GM23338 (cell line): Measurements from ENCODE around the gene ENPP1. TPM values are rescaled to one million over a fixed set of nuclear protein-coding genes. Genes with fewer than 3 reads are reported as not detected.

ENCODE experiments used
- ATAC-seq: fragments of 200-7000 bp; cut with Tn5 transposase; 3 replicates; pipeline ENCODE4 v1.9.1; 2020
- DNase-seq: peaks from one replicate; pipeline ENCODE4 v3.0.0-alpha.2; 2015; ENCODE audit warnings: low spot score
- H2AFZ ChIP-seq: fragments of 200-600 bp; sonication (generic); 2 replicates; pipeline ENCODE4 v1.8.0; 2016; ENCODE audit warnings: antibody characterized with exemption, mild to moderate bottlenecking, moderate library complexity
- H3F3A ChIP-seq: fragments of 200-600 bp; sonication (generic); replicated peaks from 2 replicates; pipeline ENCODE4 v1.8.0; 2017; ENCODE audit warnings: antibody characterized with exemption, mixed run types, low read depth
- H3K27ac ChIP-seq: fragments of 200-600 bp; sonication (generic); 2 replicates; pipeline ENCODE4 v1.6.1; 2016; ENCODE audit warnings: low read depth
- H3K27me3 ChIP-seq: fragments of 200-600 bp; sonication (generic); 2 replicates; pipeline ENCODE4 v1.8.0; 2016; ENCODE audit warnings: mild to moderate bottlenecking, mixed run types, moderate library complexity; ENCODE audit not compliant: insufficient read depth
- H3K36me3 ChIP-seq: fragments of 200-600 bp; sonication (generic); 2 replicates; pipeline ENCODE4 v1.8.0; 2016; ENCODE audit warnings: mild to moderate bottlenecking; ENCODE audit not compliant: insufficient read depth
- H3K4me1 ChIP-seq: fragments of 200-600 bp; sonication (generic); 2 replicates; pipeline ENCODE4 v1.8.0; 2016; ENCODE audit warnings: mild to moderate bottlenecking, moderate library complexity; ENCODE audit not compliant: insufficient read depth
- H3K4me2 ChIP-seq: fragments of 200-600 bp; sonication (generic); 2 replicates; pipeline ENCODE4 v1.7.1; 2017; ENCODE audit warnings: mixed run types
- H3K4me3 ChIP-seq: fragments of 200-600 bp; sonication (generic); 2 replicates; pipeline ENCODE4 v1.6.1; 2016; ENCODE audit warnings: mixed run types
- H3K79me2 ChIP-seq: fragments of 200-600 bp; sonication (generic); replicated peaks from 2 replicates; pipeline ENCODE4 v1.8.0; 2017; ENCODE audit warnings: mild to moderate bottlenecking; ENCODE audit not compliant: insufficient read depth
- H3K9me2 ChIP-seq: fragments of 200-600 bp; sonication (generic); 2 replicates; pipeline ENCODE4 v1.8.0; 2017; ENCODE audit not compliant: insufficient read depth
- H4K20me1 ChIP-seq: fragments of 200-600 bp; sonication (generic); replicated peaks from 2 replicates; pipeline ENCODE4 v1.8.0; 2017; ENCODE audit warnings: mild to moderate bottlenecking; ENCODE audit not compliant: insufficient read depth
- H3K27ac Mint-ChIP-seq: 2 replicates; pipeline ENCODE4 v1.8.0; 2020; ENCODE audit warnings: inconsistent platforms, mild to moderate bottlenecking, moderate library complexity, mixed read lengths
- H3K27me3 Mint-ChIP-seq: 3 replicates; pipeline ENCODE4 v1.8.0; 2022; ENCODE audit warnings: low read depth, mild to moderate bottlenecking, moderate library complexity, mixed read lengths, inconsistent platforms; ENCODE audit not compliant: insufficient read depth, poor library complexity
- H3K36me3 Mint-ChIP-seq: 3 replicates; pipeline ENCODE4 v1.8.0; 2021; ENCODE audit warnings: low read depth, mild to moderate bottlenecking, inconsistent platforms, moderate library complexity, mixed read lengths
- H3K4me1 Mint-ChIP-seq: 3 replicates; pipeline ENCODE4 v1.8.0; 2020; ENCODE audit warnings: mild to moderate bottlenecking, inconsistent platforms, mixed read lengths
- H3K4me3 Mint-ChIP-seq: 3 replicates; pipeline ENCODE4 v1.8.0; 2021; ENCODE audit warnings: moderate library complexity, mild to moderate bottlenecking, inconsistent platforms, mixed read lengths
- H3K9me3 Mint-ChIP-seq: 3 replicates; pipeline ENCODE4 v1.8.0; 2020; ENCODE audit warnings: moderate library complexity, mild to moderate bottlenecking, inconsistent platforms, mixed read lengths
- CREB1 ChIP-seq: fragments of 250-450 bp; sonication (Bioruptor Pico); IDR thresholded peaks from 2 replicates; pipeline ENCODE4 v1.5.0; 2020; ENCODE audit warnings: low read depth, mild to moderate bottlenecking, moderate library complexity
- EZH2 ChIP-seq: fragments of 200-600 bp; sonication (generic); IDR thresholded peaks from one replicate; pipeline ENCODE4 v1.8.0; 2017; ENCODE audit warnings: antibody characterized with exemption, mild to moderate bottlenecking, low read depth; ENCODE audit not compliant: unreplicated experiment
- EZH2phosphoT487 ChIP-seq: fragments of 200-600 bp; sonication (generic); IDR thresholded peaks from one replicate; pipeline ENCODE4 v1.8.1; 2018; ENCODE audit warnings: antibody characterized with exemption; ENCODE audit not compliant: unreplicated experiment
- JUNB ChIP-seq: IDR thresholded peaks from one replicate; pipeline ENCODE4 v1.6.1; 2016; ENCODE audit warnings: antibody characterized with exemption; ENCODE audit not compliant: unreplicated experiment
- NANOG ChIP-seq: IDR thresholded peaks from 2 replicates; pipeline ENCODE4 v1.6.1; 2016; ENCODE audit warnings: antibody characterized with exemption, borderline replicate concordance
- POLR2AphosphoS5 ChIP-seq: IDR thresholded peaks from 2 replicates; pipeline ENCODE4 v1.6.1; 2016; ENCODE audit warnings: antibody characterized with exemption, low read depth
- REST ChIP-seq: IDR thresholded peaks from one replicate; pipeline ENCODE4 v1.6.1; 2018; ENCODE audit warnings: antibody characterized with exemption; ENCODE audit not compliant: unreplicated experiment
- STAT1 ChIP-seq: IDR thresholded peaks from one replicate; pipeline ENCODE4 v1.6.1; 2016; ENCODE audit warnings: antibody characterized with exemption; ENCODE audit not compliant: unreplicated experiment
- ZNF114 ChIP-seq: fragments of 250-450 bp; sonication (Bioruptor Pico); IDR thresholded peaks from 2 replicates; pipeline ENCODE4 v1.5.0; 2020; ENCODE audit warnings: mild to moderate bottlenecking, moderate library complexity
- ZNF331 ChIP-seq: fragments of 250-450 bp; sonication (Bioruptor Pico); IDR thresholded peaks from 2 replicates; pipeline ENCODE4 v1.5.0; 2020; ENCODE audit warnings: low read depth, mild to moderate bottlenecking, moderate library complexity
- polyA plus RNA-seq: library from polyadenylated mRNA; unstranded; fragments of >200 nt; fragmentation: Nextera tagmentation; extraction: Ambion mirVana; gene quantifications from 2 replicates; pipeline ENCODE4 v1.2.1, GENCODE V29; 2016
- total RNA-seq: library from RNA; depleted of rRNA; stranded (reverse); fragments of >200 nt; shearing (Covaris generic); gene quantifications from 2 replicates; pipeline ENCODE4 v1.2.3, GENCODE V29; 2014
- TF ChIP-seq, protein P1 (sequence below), 2 experiments: fragments of 200-600 bp in 1 of 2; sonication (generic) in 1 of 2; conservative IDR thresholded peaks; 2 replicates each; pipeline versions ENCODE4 v1.5.1 to v1.6.1; 2016 to 2017; ENCODE audit warnings: antibody characterized with exemption in 2 of 2, low read depth in 2 of 2, mild to moderate bottlenecking in 2 of 2, moderate library complexity in 1 of 2
- TF ChIP-seq, protein P2 (sequence below): IDR thresholded peaks from 2 replicates; pipeline ENCODE4 v1.6.1; 2016; ENCODE audit warnings: antibody characterized with exemption
- TF ChIP-seq, protein P3 (sequence below): fragments of 250-450 bp; sonication (Bioruptor Pico); IDR thresholded peaks from 2 replicates; pipeline ENCODE4 v1.5.0; 2020; ENCODE audit warnings: mild to moderate bottlenecking, moderate library complexity

The ENPP1 gene
- total and polyA plus RNA-seq, 2 experiments from 2014 or later: 17.3 to 46.9 TPM

GRCh38 chr6:131885237-131885636 is 77.4 kb downstream of the ENPP1 start:
- H3K79me2 ChIP-seq: no peaks in the 10 kb centered on the region
- H3K27me3 ChIP-seq: no peaks in the 10 kb centered on the region
- Mint-ChIP-seq H3K27ac (0 out of 2 replicates have a peak overlapping the region, but pooled peaks have one; percentile 3), H3K36me3 (peaks cover 55% of the 10 kb centered on the region), H3K9me3 (no peaks in the 10 kb centered on the region), H3K27me3 (no peaks in the 10 kb centered on the region), H3K4me3 (no peak overlapping the region), H3K4me1 (no peaks in the 10 kb centered on the region)
- ATAC-seq: no peak
- H3K9me2 ChIP-seq: no peaks in the 10 kb centered on the region
- no peak overlapping the region for H2AFZ ChIP-seq
- H3K36me3 ChIP-seq: peaks cover 30% of the 10 kb centered on the region
- H3F3A ChIP-seq: no peaks in the 10 kb centered on the region
- no peak for TF ChIP-seq ZNF331 (CRISPR knock-in tag)
- TF ChIP-seq ZNF114 (CRISPR knock-in tag): no peak
- TF ChIP-seq, protein P1, sequence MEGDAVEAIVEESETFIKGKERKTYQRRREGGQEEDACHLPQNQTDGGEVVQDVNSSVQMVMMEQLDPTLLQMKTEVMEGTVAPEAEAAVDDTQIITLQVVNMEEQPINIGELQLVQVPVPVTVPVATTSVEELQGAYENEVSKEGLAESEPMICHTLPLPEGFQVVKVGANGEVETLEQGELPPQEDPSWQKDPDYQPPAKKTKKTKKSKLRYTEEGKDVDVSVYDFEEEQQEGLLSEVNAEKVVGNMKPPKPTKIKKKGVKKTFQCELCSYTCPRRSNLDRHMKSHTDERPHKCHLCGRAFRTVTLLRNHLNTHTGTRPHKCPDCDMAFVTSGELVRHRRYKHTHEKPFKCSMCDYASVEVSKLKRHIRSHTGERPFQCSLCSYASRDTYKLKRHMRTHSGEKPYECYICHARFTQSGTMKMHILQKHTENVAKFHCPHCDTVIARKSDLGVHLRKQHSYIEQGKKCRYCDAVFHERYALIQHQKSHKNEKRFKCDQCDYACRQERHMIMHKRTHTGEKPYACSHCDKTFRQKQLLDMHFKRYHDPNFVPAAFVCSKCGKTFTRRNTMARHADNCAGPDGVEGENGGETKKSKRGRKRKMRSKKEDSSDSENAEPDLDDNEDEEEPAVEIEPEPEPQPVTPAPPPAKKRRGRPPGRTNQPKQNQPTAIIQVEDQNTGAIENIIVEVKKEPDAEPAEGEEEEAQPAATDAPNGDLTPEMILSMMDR (conservative IDR thresholded peaks at IDR 0.05; ENCODE audit: low read depth in 2 of 2): no peak
- TF ChIP-seq JUNB: no peak
- TF ChIP-seq POLR2AphosphoS5: no peak
- no peak for TF ChIP-seq REST
- TF ChIP-seq, protein P2, sequence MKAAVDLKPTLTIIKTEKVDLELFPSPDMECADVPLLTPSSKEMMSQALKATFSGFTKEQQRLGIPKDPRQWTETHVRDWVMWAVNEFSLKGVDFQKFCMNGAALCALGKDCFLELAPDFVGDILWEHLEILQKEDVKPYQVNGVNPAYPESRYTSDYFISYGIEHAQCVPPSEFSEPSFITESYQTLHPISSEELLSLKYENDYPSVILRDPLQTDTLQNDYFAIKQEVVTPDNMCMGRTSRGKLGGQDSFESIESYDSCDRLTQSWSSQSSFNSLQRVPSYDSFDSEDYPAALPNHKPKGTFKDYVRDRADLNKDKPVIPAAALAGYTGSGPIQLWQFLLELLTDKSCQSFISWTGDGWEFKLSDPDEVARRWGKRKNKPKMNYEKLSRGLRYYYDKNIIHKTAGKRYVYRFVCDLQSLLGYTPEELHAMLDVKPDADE: no peak
- TF ChIP-seq, protein P3, sequence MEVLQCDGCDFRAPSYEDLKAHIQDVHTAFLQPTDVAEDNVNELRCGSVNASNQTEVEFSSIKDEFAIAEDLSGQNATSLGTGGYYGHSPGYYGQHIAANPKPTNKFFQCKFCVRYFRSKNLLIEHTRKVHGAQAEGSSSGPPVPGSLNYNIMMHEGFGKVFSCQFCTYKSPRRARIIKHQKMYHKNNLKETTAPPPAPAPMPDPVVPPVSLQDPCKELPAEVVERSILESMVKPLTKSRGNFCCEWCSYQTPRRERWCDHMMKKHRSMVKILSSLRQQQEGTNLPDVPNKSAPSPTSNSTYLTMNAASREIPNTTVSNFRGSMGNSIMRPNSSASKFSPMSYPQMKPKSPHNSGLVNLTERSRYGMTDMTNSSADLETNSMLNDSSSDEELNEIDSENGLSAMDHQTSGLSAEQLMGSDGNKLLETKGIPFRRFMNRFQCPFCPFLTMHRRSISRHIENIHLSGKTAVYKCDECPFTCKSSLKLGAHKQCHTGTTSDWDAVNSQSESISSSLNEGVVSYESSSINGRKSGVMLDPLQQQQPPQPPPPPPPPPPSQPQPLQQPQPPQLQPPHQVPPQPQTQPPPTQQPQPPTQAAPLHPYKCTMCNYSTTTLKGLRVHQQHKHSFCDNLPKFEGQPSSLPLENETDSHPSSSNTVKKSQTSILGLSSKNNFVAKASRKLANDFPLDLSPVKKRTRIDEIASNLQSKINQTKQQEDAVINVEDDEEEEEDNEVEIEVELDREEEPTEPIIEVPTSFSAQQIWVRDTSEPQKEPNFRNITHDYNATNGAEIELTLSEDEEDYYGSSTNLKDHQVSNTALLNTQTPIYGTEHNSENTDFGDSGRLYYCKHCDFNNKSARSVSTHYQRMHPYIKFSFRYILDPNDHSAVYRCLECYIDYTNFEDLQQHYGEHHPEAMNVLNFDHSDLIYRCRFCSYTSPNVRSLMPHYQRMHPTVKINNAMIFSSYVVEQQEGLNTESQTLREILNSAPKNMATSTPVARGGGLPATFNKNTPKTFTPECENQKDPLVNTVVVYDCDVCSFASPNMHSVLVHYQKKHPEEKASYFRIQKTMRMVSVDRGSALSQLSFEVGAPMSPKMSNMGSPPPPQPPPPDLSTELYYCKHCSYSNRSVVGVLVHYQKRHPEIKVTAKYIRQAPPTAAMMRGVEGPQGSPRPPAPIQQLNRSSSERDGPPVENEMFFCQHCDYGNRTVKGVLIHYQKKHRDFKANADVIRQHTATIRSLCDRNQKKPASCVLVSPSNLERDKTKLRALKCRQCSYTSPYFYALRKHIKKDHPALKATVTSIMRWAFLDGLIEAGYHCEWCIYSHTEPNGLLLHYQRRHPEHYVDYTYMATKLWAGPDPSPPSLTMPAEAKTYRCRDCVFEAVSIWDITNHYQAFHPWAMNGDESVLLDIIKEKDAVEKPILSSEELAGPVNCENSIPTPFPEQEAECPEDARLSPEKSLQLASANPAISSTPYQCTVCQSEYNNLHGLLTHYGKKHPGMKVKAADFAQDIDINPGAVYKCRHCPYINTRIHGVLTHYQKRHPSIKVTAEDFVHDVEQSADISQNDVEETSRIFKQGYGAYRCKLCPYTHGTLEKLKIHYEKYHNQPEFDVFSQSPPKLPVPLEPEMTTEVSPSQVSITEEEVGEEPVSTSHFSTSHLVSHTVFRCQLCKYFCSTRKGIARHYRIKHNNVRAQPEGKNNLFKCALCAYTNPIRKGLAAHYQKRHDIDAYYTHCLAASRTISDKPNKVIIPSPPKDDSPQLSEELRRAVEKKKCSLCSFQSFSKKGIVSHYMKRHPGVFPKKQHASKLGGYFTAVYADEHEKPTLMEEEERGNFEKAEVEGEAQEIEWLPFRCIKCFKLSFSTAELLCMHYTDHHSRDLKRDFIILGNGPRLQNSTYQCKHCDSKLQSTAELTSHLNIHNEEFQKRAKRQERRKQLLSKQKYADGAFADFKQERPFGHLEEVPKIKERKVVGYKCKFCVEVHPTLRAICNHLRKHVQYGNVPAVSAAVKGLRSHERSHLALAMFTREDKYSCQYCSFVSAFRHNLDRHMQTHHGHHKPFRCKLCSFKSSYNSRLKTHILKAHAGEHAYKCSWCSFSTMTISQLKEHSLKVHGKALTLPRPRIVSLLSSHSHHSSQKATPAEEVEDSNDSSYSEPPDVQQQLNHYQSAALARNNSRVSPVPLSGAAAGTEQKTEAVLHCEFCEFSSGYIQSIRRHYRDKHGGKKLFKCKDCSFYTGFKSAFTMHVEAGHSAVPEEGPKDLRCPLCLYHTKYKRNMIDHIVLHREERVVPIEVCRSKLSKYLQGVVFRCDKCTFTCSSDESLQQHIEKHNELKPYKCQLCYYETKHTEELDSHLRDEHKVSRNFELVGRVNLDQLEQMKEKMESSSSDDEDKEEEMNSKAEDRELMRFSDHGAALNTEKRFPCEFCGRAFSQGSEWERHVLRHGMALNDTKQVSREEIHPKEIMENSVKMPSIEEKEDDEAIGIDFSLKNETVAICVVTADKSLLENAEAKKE (CRISPR knock-in tag): no peak
- no peak for TF ChIP-seq CREB1 (CRISPR knock-in tag)
- no peak for TF ChIP-seq EZH2phosphoT487
- no peak for TF ChIP-seq STAT1
- TF ChIP-seq EZH2: no peak
- TF ChIP-seq NANOG: no peak
- no peaks in the 10 kb centered on the region for H4K20me1 ChIP-seq
- H3K4me2 ChIP-seq: no peak overlapping the region
- H3K27ac ChIP-seq: no peak overlapping the region
- DNase-seq: no peak
- H3K4me1 ChIP-seq: no peaks in the 10 kb centered on the region
- no peak overlapping the region for H3K4me3 ChIP-seq
